Activated B cell treated with CpG ODN at 0.5 μM for 24 hours (primary cell): ENCODE results near the gene TRIM29. TPM values are rescaled to one million over a fixed set of nuclear protein-coding genes. Genes with fewer than 3 reads are reported as not detected.

Experiments
- ATAC-seq: fragments of 200-7000 bp; cut with Tn5 transposase; one replicate; pipeline ENCODE4 v1.10.0; 2021; ENCODE audit warnings: low read depth, mild to moderate bottlenecking, moderate library complexity
- CTCF ChIA-PET: fragments of 350-600 bp; sonication (Branson Sonifier 250); formaldehyde crosslinking; loops from one replicate; lab custom pipeline; 2021; ENCODE audit warnings: antibody characterized with exemption; lab: Charles Lee
- POLR2A ChIA-PET: fragments of 350-600 bp; sonication (Branson Sonifier 250); formaldehyde crosslinking; loops from one replicate; lab custom pipeline; 2021; ENCODE audit warnings: antibody characterized with exemption; lab: Charles Lee
- DNase-seq: peaks from one replicate; pipeline ENCODE4 v3.0.0; 2022
- H3K27ac Mint-ChIP-seq: one replicate; pipeline ENCODE4 v1.8.0; 2020; ENCODE audit warnings: mixed read lengths
- H3K27me3 Mint-ChIP-seq: one replicate; pipeline ENCODE4 v1.8.0; 2021; ENCODE audit warnings: mixed read lengths
- H3K36me3 Mint-ChIP-seq: one replicate; pipeline ENCODE4 v1.8.0; 2021; ENCODE audit warnings: low read depth, mixed read lengths
- H3K4me1 Mint-ChIP-seq: one replicate; pipeline ENCODE4 v1.8.0; 2021; ENCODE audit warnings: mixed read lengths
- H3K4me3 Mint-ChIP-seq: one replicate; pipeline ENCODE4 v1.8.0; 2020; ENCODE audit warnings: mild to moderate bottlenecking, mixed read lengths
- H3K9me3 Mint-ChIP-seq: one replicate; pipeline ENCODE4 v1.8.0; 2020; ENCODE audit warnings: mixed read lengths
- CTCF ChIP-seq: fragments of 200-600 bp; IDR thresholded peaks from one replicate; pipeline ENCODE4 v1.8.0; 2022; ENCODE audit warnings: antibody characterized with exemption, mild to moderate bottlenecking
- intact Hi-C: fragments of 100-400 bp; cut with micrococcal nuclease; formaldehyde crosslinking; loops from one replicate; pipeline ENCODE4 v1.15.1; 2024
- total RNA-seq: library from RNA; stranded (reverse); gene quantifications from 2 replicates; pipeline ENCODE4 v1.2.3, GENCODE V29; 2022

The TRIM29 gene
- total RNA-seq, 1 donor from 2014 or later = not detected

DNA sequence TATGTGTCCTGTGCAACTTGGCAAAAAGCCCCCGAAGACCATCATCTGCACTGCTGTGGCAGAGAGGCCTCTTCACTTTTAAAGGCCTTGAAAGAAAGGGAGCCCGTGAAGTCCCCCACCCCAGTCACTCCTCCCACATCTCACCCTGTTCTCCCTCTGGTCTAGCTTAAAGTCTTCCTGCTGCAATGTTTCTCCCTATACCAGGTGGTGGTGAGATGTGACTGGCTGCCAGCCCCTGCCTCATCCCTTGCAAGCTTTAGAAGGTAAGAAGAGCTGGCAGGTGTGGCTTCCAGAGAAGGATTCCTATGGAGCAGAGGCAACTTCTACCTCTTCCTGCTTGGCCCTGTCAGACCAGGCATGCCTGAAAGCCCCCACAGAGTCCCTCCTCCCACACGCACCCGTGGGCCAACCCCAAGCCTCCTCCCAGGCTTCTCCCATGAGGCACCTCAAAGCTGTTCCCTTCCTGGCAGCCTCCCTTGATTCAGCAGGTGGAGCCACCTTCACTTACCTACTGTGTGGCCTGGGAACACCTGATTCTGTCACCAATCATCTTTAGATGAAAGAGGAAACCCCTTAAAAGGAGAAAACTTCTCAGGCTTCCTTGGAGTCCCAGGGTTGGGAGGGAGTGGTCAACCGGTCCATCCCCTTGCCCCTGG lies 4.0 kb upstream of the TRIM29 start:
- H3K4me1 Mint-ChIP-seq = no peaks in the 10 kb centered on the region
- TF ChIP-seq CTCF = no peak
- no peaks in the 10 kb centered on the region for H3K9me3 Mint-ChIP-seq
- no peak overlapping the region for H3K27ac Mint-ChIP-seq
- ATAC-seq (no peak), DNase-seq (no peak)
- POLR2A ChIA-PET = no interaction called here
- H3K36me3 Mint-ChIP-seq = no peaks in the 10 kb centered on the region
- H3K4me3 Mint-ChIP-seq = no peak overlapping the region
- intact Hi-C loops = no loop called here
- peaks cover 25% of the 10 kb centered on the region for H3K27me3 Mint-ChIP-seq
- CTCF ChIA-PET = no interaction called here

GRCh38 chr11:120141113-120141767 lies 3.3 kb upstream of the TRIM29 start:
- intact Hi-C loops = no loop called here
- CTCF ChIA-PET = no interaction called here
- Mint-ChIP-seq H3K27ac (no peak overlapping the region), H3K27me3 (peaks cover 25% of the 10 kb centered on the region), H3K36me3 (no peaks in the 10 kb centered on the region), H3K9me3 (no peaks in the 10 kb centered on the region), H3K4me3 (no peak overlapping the region), H3K4me1 (no peaks in the 10 kb centered on the region)
- ATAC-seq = no peak
- TF ChIP-seq CTCF = no peak
- POLR2A ChIA-PET = no interaction called here
- no peak for DNase-seq

GRCh38 chr11:120139316-120140069 lies 1.6 kb upstream of the TRIM29 start:
- no peak for DNase-seq
- Mint-ChIP-seq H3K27ac (no peak overlapping the region), H3K4me1 (no peaks in the 10 kb centered on the region), H3K4me3 (no peak overlapping the region), H3K36me3 (no peaks in the 10 kb centered on the region), H3K27me3 (peaks cover 16% of the 10 kb centered on the region), H3K9me3 (no peaks in the 10 kb centered on the region)
- TF ChIP-seq CTCF = no peak
- CTCF ChIA-PET = no interaction called here
- ATAC-seq = no peak
- intact Hi-C loops = no loop called here
- POLR2A ChIA-PET = no interaction called here

GRCh38 chr11:120137187-120137610 lies 714 bp downstream of the TRIM29 start:
- peaks cover 13% of the 10 kb centered on the region for H3K27me3 Mint-ChIP-seq
- no peaks in the 10 kb centered on the region for H3K4me1 Mint-ChIP-seq
- H3K4me3 Mint-ChIP-seq = no peak overlapping the region
- CTCF ChIA-PET = no interaction called here
- no peaks in the 10 kb centered on the region for H3K9me3 Mint-ChIP-seq
- POLR2A ChIA-PET = no interaction called here
- intact Hi-C loops = no loop called here
- H3K27ac Mint-ChIP-seq = no peak overlapping the region
- TF ChIP-seq CTCF = no peak
- ATAC-seq (no peak), DNase-seq (no peak)
- no peaks in the 10 kb centered on the region for H3K36me3 Mint-ChIP-seq

DNA sequence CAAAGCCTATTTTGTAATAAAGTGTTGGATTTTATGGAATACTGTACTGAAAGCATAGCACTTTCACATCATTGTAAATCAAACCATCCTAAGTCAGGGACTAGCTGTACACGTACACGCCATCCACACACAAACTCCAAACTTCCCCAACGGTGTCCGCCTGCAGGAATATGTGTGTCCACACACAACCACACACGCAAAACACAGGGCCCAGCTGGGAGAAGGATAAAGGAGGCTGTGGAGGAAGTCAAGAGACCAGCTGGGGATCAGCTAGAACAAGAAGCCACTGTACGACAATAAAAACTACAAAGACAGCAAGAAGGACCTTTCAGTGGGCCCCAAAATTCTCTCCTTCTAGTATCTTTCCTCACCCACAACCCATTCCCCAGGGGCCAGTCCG lies 1.6 kb downstream of the TRIM29 start:
- CTCF ChIA-PET = no interaction called here
- POLR2A ChIA-PET = no interaction called here
- no peak for DNase-seq
- intact Hi-C loops = no loop called here
- H3K27ac Mint-ChIP-seq = no peak overlapping the region
- H3K27me3 Mint-ChIP-seq = peaks cover 12% of the 10 kb centered on the region
- H3K4me1 Mint-ChIP-seq = no peaks in the 10 kb centered on the region
- TF ChIP-seq CTCF = no peak
- no peak for ATAC-seq
- no peaks in the 10 kb centered on the region for H3K36me3 Mint-ChIP-seq
- no peak overlapping the region for H3K4me3 Mint-ChIP-seq
- H3K9me3 Mint-ChIP-seq = no peaks in the 10 kb centered on the region
